ENCODE results near the gene PCNX2.

Gene PCNX2

GRCh38 chr1:233313434-233314155, 18.1 kb upstream of the PCNX2 start:
- no peak for DNase-seq

- DNase-seq, result peak in 1 of 2 donors; percentile 50
Measured at GRCh38 chr1:233304489-233305102, 9.1 kb upstream of the PCNX2 start.

DNA sequence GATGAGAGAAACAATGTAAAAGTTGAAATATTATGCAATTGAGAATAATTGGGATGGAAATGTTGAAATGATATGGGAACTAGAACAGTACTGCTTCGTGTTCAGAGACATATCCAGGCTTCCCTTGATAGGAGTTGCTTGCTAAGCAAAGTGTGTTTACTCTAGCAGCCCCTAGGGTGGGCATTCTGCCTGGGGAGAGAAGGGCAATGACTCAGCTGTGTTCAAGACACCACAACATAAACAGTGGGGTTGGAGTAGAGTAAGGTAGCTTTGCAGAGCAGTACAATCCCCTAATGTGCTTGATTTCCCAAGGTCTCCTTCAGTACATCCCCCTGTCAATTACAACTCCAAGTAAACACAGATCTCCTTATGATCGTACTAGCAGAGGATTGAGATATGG, 4.8 kb upstream of the PCNX2 start:
- no peak for DNase-seq

DNA sequence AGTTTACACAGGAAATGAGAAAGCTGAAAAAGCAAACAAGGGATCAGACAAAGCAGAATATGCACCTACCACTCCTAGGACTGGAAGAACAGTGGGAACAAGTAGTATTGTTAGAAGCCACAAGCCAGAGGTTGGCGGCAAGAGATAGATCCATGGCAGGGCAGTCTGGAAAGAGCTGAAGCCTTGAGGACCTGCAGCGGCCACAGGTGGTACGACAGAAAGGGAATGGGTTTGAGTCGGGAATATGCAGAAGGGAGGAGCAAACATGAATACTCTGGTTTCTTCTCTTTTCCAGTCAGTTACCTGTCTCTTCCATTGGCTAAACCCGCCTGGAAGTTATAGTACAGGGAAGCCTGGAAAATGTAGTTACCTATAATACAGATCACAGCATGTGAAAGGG, 3.9 kb upstream of the PCNX2 start:
- DNase-seq, result no peak

DNA sequence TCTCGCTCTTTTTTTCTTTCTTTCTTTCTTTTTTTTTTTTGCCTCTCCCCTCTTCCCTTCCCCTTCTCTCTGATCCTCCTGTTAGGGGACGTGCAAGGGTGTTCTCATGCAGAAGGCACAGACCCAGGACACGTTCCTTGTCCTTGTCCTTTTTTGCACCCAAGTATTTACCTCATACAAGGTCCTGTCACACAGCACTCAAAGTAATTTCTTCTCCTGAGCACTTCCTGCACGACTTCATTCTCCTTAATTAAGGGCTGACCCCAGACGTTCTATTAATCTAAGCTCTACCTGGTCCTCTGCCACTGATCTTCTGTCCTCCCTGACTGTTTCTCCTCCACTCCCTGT, 424 bp upstream of the PCNX2 start:
- no peak for DNase-seq

- DNase-seq, result peak in 1 of 2 donors; percentile 28
Measured at GRCh38 chr1:233294913-233295236, 650 bp downstream of the PCNX2 start.

DNA sequence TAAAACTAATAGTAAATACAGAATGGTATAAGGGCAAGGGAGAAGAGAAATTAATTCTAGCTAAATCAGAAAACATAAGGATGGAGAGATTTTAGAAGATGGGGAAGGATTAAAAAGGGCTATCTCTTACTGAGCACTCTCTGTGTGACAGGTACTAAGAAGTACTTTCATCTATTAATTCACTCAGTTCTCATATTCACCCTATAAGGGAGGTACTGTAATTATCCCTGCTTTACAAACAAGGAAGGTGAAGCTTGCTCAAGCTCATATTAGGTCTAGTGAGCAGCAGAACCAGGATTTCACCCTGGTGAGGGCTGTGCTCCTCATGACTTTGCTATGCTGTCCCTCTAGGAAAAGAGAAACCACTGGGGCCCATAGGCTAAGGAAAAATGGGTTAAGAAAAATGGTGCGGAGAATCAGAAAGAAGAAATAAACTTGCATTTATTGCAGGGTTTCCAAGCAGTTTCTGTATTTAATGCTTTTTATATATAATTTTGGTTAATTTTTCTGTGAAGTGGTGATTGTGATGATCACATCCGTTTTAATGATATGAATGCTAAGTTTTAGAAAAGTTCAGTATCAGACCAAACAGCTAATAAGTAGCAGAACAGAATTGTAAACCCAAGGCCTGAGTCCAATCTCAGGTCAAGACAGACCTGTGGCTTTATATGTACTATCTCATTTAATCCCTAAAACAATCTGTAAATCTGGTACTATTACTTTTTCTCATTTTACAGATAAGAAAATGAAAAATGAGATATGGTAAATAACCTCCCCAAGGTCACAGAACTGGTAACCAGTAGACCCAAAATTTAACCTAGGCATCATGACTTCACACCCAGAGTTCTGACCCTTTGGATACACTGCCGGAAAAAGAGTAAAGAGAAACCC, 1.7 kb downstream of the PCNX2 start:
- DNase-seq, result no peak

DNA sequence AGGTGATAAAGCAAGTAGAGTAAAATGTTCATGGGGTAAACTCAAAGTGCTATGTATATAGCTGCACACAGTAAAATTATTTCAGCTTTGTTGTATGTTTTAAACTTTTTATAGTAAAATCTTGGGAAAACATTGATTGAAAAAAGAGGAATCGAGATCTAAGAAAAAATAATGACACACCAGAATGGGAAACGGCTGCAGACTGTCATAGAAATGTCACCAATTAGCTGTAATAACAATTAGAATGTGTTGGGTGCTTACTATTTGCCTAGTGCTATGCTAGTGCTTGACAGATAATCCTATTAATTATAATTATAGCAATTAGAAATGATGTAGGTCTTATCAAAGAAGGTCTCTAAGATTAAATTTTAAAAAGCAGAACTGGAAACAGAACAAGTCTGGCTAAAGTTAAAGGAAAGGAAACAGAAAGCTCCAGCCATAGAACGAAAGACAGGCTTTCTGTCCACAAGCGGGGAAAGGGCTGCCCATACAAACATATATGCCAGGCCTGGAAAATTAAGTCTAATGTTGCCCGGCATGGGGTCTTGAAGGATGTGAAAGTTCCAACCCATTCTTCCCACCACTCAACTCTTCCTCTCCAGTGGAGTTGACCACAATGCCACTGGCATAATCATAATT, 5.0 kb downstream of the PCNX2 start:
- DNase-seq, result no peak

DNA sequence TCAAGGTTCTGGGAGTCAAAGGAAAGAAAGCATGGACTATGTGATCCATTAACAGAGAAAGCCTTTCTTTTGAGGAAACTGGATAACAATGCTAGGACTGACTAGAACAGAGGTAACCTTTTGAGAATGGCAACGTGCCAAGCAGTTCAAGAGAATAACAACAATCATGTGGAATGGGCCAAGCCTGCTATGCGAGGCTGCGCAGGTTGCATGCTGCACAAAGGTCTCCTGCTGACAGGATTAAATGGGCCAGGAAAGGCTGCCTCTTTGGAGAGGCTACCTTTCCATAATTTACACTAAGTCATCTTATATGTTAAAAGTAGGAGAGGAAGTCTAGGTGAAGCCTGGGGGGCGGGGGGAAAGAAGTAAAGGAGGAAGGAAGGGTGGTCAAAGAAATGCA, 5.8 kb downstream of the PCNX2 start:
- DNase-seq, result no peak

GRCh38 chr1:233282582-233282886, 13.0 kb downstream of the PCNX2 start:
- DNase-seq, result no peak

DNA sequence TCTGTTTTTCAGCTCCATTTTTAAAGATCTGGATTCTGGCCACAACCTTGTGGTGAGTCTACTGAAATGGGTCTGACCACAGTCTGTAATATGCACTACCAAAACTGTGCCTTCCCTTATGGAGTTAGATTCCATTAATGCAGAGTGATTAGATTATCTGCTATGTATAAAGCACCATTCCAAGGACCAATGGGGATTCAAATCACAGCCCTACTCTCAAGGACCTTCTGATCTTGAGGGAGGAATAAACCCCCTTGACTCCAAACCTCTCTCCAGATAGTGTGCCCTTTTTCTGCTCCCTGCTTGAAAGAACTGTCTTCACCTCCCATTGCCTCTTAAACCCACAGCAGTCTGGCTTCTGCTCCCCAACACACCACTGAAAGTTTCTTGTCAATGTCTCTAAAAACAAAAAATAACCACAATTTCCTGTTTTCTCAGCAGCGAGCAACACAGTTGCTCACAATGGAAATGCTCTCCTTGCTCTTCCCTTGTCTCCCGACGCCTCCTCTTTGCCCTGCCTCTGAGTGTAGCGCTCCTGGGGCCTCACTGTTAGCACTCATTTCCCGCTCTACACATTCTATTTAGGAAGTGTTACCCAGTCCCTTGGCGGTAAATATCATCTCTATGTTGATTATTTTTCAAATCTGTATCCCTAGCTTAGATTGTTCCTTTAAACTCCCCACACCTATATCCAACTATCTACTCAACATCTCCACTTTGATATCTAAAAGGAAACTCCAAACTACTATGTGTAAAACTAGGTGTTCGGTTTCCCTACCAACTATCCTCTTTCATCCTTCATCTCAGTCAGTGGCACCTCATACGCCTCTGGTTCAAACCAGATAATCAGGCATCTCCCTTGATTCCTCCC, 13.6 kb downstream of the PCNX2 start:
- peak in 1 of 2 donors; percentile 10 for DNase-seq

DNA sequence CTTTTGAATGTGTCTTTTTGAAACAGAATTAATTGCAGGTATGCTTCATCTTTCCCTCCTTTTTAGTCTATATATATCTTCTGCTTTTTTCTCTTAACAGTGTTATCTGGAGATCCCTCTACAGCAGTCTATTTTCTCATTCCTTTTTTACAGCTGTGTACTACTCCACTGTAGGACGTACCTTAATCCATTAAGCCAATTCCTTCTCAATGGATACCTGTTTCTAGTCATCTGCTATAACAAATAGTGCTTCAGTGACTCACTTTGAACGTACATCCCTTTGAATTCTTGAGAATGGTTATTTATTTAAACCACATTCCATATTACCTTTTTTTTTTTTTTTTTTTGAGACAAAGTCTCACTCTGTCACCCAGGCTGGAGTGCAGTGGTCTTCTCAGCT, 15.6 kb downstream of the PCNX2 start:
- DNase-seq, result no peak

- no peak for DNase-seq
Measured at GRCh38 chr1:233278631-233279030, 16.9 kb downstream of the PCNX2 start.

- DNase-seq, result no peak
Measured at GRCh38 chr1:233277637-233278606, 17.6 kb downstream of the PCNX2 start.

DNA sequence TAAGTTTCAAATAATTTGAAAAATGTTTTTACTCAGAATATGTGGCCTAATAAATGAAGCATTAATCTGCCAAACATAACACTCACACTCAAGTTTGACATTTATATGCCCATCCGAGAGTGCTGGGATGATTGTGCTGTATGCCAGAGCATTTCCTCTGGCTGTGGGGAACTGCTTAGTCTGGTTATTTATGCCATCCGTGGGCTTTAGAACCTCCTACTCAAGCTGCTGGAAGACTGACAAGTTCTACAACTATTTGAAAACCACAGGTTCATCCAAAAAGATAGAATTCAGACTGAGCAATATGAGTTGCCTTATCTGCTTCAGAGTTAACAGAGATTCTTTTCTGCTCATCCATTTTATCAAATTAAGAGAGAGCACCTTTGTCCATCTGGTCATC, 25.9 kb downstream of the PCNX2 start:
- DNase-seq, result no peak

DNA sequence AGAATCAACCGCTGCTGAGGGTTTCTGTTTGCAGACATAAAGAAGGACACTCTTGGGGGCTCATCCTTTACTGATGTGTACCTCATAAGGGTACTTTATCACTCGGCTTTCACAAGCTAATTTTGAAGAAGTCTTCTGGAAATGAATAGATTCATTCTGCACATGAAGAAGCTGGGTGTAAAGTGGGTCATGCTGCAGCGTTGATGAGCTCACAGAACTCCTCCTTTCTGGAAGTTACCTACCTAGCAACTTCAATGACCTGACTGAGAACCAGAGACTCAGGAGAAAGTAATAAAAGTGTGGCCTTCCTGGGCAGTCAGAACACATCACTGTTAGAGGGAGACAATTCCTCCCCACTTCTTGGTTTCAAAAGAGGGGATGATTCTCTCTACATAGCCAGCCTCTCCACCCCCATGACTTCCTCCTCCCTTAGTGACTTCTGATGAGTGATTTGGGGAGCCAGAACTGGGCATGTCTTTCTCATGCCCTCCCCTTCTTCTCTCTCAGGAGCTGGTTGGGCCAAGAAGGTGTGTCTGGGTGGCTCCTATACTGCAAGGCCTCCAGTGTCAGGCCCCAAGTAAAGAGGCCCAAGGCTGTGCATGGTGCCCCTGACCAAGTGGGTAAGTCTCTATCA, 27.0 kb downstream of the PCNX2 start:
- no peak for DNase-seq

GRCh38 chr1:233261695-233262094, 33.8 kb downstream of the PCNX2 start:
- no peak for DNase-seq

DNA sequence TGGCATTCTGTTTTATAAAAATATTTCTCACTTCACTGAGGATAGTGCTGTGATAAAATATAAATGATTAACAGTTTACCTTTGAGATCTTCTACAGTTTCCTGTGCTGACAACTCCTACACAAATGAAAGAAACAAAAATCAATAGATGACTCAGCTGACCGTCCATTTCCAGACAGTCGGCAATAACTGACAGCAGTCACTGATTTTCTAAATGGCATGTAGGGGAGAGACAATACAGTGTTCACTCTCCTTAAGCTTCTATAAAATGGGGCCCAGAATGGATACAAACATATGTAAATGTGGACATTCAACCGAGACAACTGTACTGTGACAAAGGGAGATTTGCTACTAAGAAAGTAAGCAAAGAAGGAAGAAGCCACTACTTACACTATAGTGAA, 34.3 kb downstream of the PCNX2 start:
- no peak for DNase-seq

- no peak for DNase-seq
Measured at GRCh38 chr1:233257786-233258185, 37.7 kb downstream of the PCNX2 start.

DNA sequence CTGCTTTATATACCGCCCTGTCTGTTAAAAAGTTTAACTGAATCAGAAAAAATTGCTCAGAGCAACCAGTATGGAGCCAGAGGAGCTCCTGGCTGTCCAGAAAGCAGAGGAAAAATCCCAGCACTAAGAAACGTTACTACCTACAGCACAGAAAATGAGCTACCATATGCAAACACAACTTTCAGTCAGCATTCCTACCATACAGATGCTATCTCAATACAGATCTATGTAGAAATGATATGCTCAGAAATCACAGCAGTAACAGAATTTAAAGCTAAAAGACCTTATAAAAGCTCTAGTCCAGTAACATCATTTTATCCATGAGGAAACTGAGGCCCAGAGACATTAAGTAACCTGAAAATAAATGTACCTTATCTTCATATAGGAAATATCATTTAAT, 38.7 kb downstream of the PCNX2 start:
- no peak for DNase-seq

- DNase-seq, result no peak
Measured at GRCh38 chr1:233256191-233256590, 39.3 kb downstream of the PCNX2 start.
